ENCODE data around the gene ZNRF2. TPM values are rescaled to one million over a fixed set of nuclear protein-coding genes. Genes with fewer than 3 reads are reported as not detected.
A peak's percentile ranks its signal among the peaks of the same experiment; 100 is the strongest.
"Not testable (repeated sequence)": the region's sequence is repeated elsewhere in the genome, so short reads cannot be mapped to it uniquely, and the experiment has no call there.

ZNRF2 gene
- total and polyA plus RNA-seq, 2 of the 13 experiments (the other 11 are each of a cell fraction or from before 2014, with no cell fraction given), result 3.5 to 7.7 TPM

DNA sequence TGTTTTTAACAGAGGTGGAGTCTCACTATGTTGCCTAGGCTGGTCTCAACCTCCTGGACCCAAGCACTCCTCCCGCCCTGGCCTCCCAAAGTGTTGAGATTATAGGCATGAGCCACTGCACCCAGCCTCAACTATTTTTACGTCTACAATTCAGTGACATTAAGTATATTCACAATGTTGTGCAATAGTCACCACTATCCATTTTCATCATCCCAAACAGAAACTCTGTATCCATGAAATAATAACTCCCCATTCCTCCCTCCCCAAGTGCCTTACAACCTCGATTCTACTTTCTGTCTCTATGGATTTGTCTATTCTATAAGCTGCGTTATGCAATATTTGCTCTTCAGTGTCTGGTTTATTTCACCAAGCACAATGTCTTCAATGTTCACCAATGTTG is 20.3 kb upstream of the ZNRF2 start:
- no peaks in the 10 kb centered on the region for H3K79me2 ChIP-seq (ENCODE audit: insufficient read depth, low read length)
- POLR2A ChIA-PET, result interaction anchor here (1.7 to 3.0 kb wide), 2 partner anchors 9 to 85 kb away, joined by 3 to 7 read pairs; no protein-coding TSS in a partner anchor
- no peak overlapping the region for H3K4me2 ChIP-seq (ENCODE audit: low read depth, low read length)
- no peak for DNase-seq (ENCODE audit: low spot score)
- H3K27me3 ChIP-seq (ENCODE audit: control insufficient read depth in 1 of 2, insufficient read depth in 2 of 2, low read length in 2 of 2), result no peaks in the 10 kb centered on the region
- H3K4me1 ChIP-seq (ENCODE audit: insufficient read depth, low read length), result peaks cover 56% of the 10 kb centered on the region
- intact Hi-C loops (cut with micrococcal nuclease; ENCODE audit: unreplicated experiment), result no loop called here
- WGBS (ENCODE audit: low lambda C conversion rate), result 70% methylated on average over 4 of the region's 4 CpGs
- TF ChIP-seq ZSCAN22 (CRISPR knock-in tag; IDR thresholded peaks at IDR 0.05) (no peak), CEBPB (IDR thresholded peaks at IDR 0.05; ENCODE audit: borderline replicate concordance, low read depth, low read length) (peak; percentile 70), CEBPG (CRISPR knock-in tag; IDR thresholded peaks at IDR 0.05) (peak; percentile 56)
- no peaks in the 10 kb centered on the region for H4K20me1 ChIP-seq (ENCODE audit: insufficient read depth, low read length)
- no peak overlapping the region for H3K4me3 ChIP-seq (replicated peaks in 1 of 3; ENCODE audit: insufficient read depth in 1 of 3, low read depth in 2 of 3, low read length in 3 of 3)
- ATAC-seq, result no peak
- no peak overlapping the region for H3K9ac ChIP-seq (ENCODE audit: insufficient read depth, low read depth, low read length)
- no peaks in the 10 kb centered on the region for H3K9me3 ChIP-seq (ENCODE audit: low read length)
- H2AFZ ChIP-seq (ENCODE audit: low read length), result no peak overlapping the region
- H3K36me3 ChIP-seq (replicated peaks in 1 of 2; ENCODE audit: control insufficient read depth in 1 of 2, insufficient read depth in 2 of 2, low read length in 2 of 2), result no peaks in the 10 kb centered on the region
- no peak overlapping the region for H3K27ac ChIP-seq (ENCODE audit: extremely low read length, insufficient read depth, low read length)
- FAIRE-seq, result peak; percentile 42
- BruUV-seq (replicated peaks), result no TSS peak
- CTCF ChIA-PET (ENCODE audit: low intra/inter-chr PET ratio, low total read pairs), result no interaction called here
- in situ Hi-C loops (cut with HindIII; ENCODE audit: extremely low pct_ligation_motif_present, low pct_unique_long_range_greater_than_20kb), result no loop called here

DNA sequence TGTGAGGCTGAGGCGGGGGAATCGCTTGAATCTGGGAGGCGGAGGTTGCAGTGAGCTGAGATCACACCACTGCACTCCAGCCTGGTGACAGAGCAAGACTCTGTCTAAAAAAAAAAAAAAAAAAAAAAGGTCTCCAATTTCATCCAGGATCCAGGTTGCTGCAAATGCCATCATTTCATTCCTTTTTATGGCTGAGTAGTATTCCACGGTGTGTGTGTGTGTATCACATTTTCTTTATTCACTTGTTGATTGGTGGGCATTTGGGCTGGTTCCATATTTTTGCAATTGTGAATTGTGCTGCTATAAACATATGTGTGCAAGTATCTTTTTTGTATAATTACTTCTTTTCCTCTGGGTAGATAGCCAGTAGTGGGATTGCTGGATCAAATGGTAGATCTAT is 19.2 kb upstream of the ZNRF2 start:
- H3K27me3 ChIP-seq (ENCODE audit: control insufficient read depth in 1 of 2, insufficient read depth in 2 of 2, low read length in 2 of 2); H3K4me3 ChIP-seq (replicated peaks in 1 of 3; ENCODE audit: insufficient read depth in 1 of 3, low read depth in 2 of 3, low read length in 3 of 3); H3K27ac ChIP-seq (ENCODE audit: extremely low read length, insufficient read depth, low read length); intact Hi-C loops (cut with micrococcal nuclease; ENCODE audit: unreplicated experiment); H3K9ac ChIP-seq (ENCODE audit: insufficient read depth, low read depth, low read length); H4K20me1 ChIP-seq (ENCODE audit: insufficient read depth, low read length); H3K4me2 ChIP-seq (ENCODE audit: low read depth, low read length); FAIRE-seq; H3K9me3 ChIP-seq (ENCODE audit: low read length); in situ Hi-C loops (cut with HindIII; ENCODE audit: extremely low pct_ligation_motif_present, low pct_unique_long_range_greater_than_20kb); H3K36me3 ChIP-seq (replicated peaks in 1 of 2; ENCODE audit: control insufficient read depth in 1 of 2, insufficient read depth in 2 of 2, low read length in 2 of 2); BruUV-seq (replicated peaks); H3K79me2 ChIP-seq (ENCODE audit: insufficient read depth, low read length); CTCF ChIA-PET (ENCODE audit: low intra/inter-chr PET ratio, low total read pairs); DNase-seq (ENCODE audit: low spot score); ATAC-seq; H2AFZ ChIP-seq (ENCODE audit: low read length): not testable (repeated sequence)
- H3K4me1 ChIP-seq (ENCODE audit: insufficient read depth, low read length), result peaks cover 48% of the 10 kb centered on the region
- POLR2A ChIA-PET, result interaction anchor here (3.0 kb wide), 1 partner anchor 10 kb away, joined by 7 read pairs; no protein-coding TSS in a partner anchor
- 98% methylated on average over 4 of the region's 4 CpGs for WGBS (ENCODE audit: low lambda C conversion rate)

All from HepG2 (cell line).